Activated CD4-positive, alpha-beta T cell treated with anti-CD3 and anti-CD28 coated beads for 24 hours (primary cell): ENCODE results near the gene FAM53B.

ENCODE experiments used
- DNase-seq, 2 donors: peaks; one replicate each; pipeline ENCODE4 v3.0.0-alpha.2; 2020; ENCODE audit warnings: low read depth in 2 of 2

The FAM53B gene

GRCh38 chr10:124663228-124663627 is 81.0 kb downstream of the FAM53B start:
- no peak for DNase-seq

- no peak for DNase-seq
Observed at GRCh38 chr10:124661660-124662180, 82.5 kb downstream of the FAM53B start.

DNA sequence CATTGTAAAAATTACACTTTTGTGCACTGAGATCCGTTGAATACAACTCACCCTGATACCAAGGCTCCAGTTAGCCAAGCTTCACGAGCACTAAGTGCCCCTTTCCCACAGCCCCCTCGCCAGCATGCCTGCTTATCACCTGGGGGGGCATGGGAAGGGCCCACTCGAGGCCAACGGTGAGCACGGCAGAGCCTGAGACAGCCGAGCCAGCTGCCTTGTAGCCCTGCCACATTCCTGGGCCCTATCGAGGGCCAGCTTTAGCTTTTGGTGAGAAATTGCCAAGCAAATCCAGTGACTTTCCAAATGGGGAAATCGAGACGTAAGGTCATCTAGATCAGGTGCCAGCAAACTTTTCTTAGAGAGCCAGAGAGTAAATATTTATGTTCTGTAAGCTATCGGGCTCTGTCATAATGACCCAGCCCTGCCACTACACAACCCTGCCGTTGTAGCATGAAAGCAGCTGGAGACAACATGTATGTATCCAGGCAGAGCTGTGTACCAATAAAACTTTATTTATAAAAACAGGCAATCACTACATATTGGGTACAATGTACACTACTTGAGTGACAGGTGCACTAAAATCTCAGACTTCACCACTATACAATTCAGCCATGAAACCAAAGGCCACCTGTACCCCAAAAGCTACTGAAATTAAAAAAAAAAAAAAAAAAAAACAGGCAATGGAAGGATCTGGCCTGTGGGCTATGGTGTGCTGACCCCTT is 83.6 kb downstream of the FAM53B start:
- DNase-seq: no peak

GRCh38 chr10:124659380-124659779 is 84.8 kb downstream of the FAM53B start:
- no peak for DNase-seq

DNA sequence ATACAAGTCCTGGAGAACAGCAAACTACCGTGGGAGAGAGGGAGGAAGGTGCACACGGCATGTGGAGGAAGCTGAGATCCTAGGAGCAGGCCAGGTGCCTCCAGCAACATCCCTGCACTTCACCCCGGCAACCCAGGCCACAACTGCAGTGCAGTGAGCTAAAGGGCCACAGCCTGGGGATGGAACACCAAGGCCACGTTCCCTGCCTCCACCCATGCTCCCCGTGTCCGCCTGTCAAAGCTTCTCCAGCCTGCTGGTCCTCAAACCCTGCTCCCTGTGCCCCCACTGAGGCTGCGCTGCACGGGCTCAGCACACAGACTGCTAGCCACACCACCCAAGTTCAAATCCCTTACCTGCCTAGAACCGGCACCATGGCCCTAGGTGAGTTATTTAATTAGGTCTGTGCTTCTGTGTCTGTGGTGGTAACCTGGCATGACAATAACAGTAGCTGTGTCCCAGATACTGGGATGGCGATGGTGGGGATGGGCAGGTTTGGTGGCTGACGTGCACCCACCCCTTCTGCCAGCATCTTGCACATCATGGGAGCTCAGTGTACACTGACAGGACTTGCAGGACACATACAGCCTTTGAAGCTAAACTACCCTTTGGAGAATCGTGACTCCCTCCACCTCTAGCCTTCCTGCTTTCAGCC is 85.5 kb downstream of the FAM53B start:
- DNase-seq: no peak

DNA sequence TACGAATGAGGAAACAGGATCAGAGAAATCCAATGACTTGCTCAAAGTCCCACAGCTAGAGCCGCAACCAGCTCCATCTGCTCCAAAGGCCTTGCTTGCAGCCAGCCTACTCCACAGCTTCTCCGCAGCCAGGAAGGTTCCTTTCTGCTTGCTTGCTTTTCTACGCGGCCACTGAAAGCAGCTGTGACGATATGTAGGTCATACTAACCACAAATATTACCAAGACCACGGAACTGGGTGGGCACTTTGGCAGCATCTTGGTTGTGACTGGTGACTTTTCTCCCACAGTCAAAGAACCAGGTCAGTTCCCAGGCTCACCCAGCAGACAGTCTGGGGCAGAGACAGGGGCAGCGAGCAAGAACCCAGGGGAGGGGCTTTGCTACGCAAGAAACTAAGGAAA is 86.4 kb downstream of the FAM53B start:
- no peak for DNase-seq

GRCh38 chr10:124656541-124656940 is 87.6 kb downstream of the FAM53B start:
- DNase-seq: no peak

DNA sequence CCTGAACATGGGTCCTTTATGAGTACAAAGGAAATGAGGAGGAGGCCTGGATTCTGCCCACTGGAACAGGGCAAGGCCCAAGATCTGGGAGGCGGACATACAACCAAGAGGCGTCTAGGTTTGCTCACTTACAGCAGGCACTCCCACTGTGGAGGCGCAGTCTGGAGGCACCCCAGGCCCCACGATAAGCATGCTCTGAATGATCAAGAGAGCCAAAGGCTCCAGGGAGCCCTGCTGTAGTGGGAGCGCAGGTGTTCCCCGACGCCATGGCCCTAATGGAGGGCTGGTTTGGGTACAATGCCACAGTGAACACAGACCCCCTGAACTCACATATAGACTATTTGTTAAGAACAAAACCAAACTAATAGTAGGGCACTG is 88.1 kb downstream of the FAM53B start:
- DNase-seq: no peak

DNA sequence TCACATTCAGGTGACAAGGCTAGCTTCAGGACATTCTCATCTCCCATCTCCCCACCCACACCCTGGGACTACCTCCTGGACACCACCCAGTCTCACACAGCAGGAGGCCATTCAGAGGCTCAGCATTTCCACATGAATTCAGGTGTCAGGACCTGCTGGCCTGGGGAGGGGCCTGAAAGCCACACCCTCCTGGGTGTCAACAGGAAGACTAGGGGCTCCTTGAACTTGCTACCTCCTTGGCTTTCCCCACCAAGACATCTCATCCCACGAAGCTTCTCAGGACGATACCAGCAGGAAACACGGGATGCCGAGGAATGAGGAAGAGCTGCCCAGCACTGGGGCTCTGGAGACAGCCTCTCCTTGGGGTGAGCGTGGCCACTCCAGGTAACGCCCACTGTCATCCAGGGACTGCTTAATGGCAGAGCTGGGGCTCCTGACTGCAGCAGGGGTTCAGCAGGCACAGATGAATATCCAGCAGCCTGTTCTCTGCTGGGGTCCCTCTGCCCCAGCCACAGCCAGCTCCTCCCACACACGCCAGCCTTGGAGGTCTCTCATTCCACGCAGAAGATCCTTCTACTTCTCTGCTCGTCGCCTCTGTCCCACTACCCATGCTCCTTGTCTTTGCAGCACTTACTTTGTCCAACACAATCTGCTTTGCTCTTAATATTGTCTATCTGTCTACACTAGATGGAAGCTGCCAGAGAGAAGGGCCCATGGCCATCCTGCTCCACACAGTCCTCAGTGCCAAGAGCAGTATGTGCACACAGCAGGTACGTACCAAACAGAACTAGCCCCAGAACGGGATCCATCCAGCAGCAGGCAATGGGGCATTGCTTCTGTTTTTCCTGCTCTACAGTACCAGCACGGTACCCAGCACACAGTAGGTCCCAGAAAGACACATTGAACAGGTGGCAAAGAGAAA is 88.7 kb downstream of the FAM53B start:
- no peak for DNase-seq

DNA sequence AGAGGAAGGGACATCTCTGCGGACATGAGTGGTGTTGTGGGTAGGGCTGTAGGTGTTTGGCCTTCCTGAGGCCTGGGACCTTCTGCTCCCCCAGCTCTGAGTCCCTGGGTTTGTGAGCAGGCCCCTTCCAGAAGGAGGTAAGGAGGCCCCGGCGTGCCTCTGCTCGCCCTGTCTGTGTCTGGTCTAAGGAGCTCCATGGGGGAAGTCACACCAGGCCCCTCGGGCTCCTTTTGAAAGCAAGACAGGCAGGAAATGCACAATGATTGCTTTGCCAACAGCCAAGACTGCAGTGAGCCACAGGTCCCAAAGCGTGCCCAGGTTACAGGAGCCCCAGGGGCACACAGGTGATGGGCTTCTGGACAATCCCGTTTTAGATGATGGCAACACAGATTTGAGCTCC is 89.5 kb downstream of the FAM53B start:
- DNase-seq: no peak

GRCh38 chr10:124653811-124654651 is 90.1 kb downstream of the FAM53B start:
- no peak for DNase-seq

- DNase-seq: no peak
Observed at GRCh38 chr10:124653311-124653710, 90.9 kb downstream of the FAM53B start.

DNA sequence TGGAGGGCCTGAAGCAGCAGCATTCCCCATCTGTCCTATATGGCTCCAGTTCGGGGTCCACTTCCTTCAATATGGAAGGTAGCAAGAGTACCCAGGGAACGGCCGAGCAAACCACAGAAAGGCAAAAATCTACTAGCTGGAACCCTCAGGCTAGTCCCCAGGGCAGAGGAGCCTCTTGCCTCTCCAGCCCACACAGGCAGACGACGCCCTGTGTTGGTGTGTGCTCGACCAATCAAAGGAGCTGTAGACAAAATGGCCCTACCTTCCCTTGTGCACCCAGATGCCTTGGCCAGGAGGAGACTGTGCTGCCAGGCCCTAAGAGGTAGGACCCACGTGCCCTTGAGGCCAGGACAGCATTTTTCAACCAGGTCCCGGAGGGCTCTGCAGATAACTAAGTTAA is 91.5 kb downstream of the FAM53B start:
- no peak for DNase-seq

DNA sequence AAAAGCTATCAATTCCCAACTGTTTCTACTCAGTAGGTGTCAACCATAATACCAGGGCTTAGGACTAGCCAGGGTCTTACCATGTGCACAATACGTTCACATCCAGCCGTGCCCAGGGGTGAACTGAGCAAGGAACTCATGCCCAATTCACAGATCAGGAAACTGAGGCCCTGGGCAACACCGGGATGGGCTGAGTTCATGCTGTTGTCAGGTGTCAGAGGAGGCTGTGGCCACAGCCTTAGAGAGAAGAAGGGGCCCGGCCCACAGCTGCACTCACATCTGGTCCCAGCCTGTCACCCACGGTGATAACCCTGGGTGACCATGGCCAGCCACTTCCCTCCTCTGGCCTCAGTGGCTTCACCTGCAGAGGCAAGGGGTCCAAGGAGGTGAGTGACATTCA is 92.0 kb downstream of the FAM53B start:
- DNase-seq: no peak

DNA sequence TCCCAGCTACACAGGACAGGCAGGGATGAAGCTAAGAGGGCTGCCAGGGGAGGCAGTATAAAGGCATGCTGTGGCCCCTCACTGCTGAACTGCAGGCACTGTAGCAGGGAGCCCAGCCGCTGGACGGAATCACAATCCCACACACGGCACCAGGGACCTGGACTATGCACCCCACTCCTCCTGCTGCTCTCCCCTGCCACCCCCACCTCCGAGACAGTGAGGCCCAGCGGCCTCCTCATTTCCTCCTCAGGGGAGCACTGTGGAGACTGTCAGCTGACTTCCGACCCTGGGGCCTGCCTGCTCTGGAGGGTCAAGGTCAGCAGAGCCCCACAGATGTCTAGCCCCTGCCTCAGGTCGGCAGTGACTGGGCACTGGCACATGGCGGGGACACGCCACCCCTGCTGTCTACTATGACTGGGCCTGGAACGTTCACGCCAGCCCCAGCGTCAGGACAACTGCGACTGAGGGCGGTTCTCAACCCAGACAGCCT is 92.7 kb downstream of the FAM53B start:
- no peak for DNase-seq

DNA sequence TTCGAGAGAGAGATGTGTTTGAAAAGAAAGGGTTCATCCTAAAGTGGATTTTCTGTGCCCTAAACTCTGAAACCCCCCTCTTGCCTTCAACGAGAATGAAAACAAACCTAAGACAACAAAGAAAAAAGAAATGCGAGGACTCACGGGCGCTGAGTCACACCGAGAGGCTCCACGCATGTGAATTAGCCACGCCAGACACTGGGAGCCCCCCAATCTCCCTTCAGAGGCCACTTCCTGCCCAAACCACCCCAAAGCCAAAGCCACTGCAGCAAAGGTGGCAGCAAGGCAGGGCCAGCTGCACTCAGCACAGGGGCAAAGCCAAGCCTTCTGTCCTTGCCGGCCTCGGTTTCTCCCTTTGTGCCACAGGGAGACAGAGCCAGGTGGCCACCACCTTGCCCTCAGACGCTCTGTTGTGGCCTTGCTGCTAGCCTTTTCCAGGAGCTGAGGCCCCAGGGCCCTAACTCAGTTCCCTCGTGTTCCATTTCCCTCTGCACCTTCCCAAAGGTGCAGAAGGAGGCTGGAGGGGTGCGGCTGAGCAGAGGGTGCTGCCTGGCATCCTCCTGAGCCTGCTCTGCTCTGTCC is 93.3 kb downstream of the FAM53B start:
- peak; percentile 35 to 45 for DNase-seq

- no peak for DNase-seq
Observed at GRCh38 chr10:124650263-124650662, 93.9 kb downstream of the FAM53B start.

DNA sequence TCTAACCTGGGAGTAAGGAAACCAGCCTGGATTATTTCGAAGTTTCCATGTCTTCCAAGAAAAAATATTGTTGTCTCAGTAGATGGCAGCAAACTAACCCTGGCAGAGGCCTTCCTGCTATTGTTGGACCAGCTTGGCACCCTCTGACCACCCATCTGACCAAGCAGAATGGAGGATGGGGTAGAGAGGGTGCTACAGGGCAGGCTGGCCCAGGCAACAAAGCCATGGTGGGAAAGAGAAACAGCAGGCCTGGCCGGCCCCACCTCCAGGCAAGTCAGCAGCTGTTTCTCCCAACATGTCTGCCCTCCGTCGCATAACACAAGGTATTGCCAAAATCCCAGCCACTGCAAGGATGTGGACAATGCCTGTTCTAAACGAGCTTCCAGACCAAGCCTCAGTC is 95.0 kb downstream of the FAM53B start:
- DNase-seq: no peak

GRCh38 chr10:124648738-124649137 is 95.4 kb downstream of the FAM53B start:
- DNase-seq: peak in 1 of 2 donors; percentile 31

GRCh38 chr10:124648131-124648475 is 96.1 kb downstream of the FAM53B start:
- DNase-seq: no peak
